ENCODE results near the gene URB1. TPM values are rescaled to one million over a fixed set of nuclear protein-coding genes. Genes with fewer than 3 reads are reported as not detected.

URB1 gene
- total RNA-seq, 2 experiments from 2014 or later: 19.4 to 25.4 TPM

DNA sequence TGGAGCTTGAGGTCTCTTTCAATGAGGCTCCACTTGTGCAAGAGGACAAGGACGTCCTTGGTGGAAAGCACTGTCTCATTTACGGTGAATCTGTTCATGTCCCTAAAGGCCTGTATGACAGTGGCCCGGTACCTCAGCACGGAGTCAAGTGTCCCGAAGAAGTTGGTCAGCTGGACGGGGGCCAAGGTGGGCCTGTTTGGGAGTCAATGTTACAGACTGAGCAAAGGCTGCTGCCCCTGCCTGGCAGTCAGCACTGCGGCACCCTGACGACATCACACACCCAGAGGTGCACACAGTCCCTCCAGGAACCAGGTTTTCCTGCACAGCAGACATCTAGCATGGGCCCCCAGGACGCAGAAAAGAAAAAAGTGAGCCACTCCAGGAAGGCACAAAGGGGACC, 75.1 kb downstream of the URB1 start:
- H4K20me1 ChIP-seq (ENCODE audit: insufficient read depth, low read length): no peaks in the 10 kb centered on the region
- no peak overlapping the region for H3K4me2 ChIP-seq (ENCODE audit: low read length)
- H3K9me3 ChIP-seq (ENCODE audit: low read length): no peaks in the 10 kb centered on the region
- no peaks in the 10 kb centered on the region for H3K9me2 ChIP-seq (ENCODE audit: insufficient read depth, low read length)
- ChIA-PET CTCF (ENCODE audit: unreplicated experiment) (no interaction called here), POLR2A (interaction anchor here (1.0 kb wide), 1 partner anchor 13 kb away, joined by 8 read pairs; no protein-coding TSS in a partner anchor)
- DNase-seq (ENCODE audit: low spot score): no peak
- no peak overlapping the region for H2AFZ ChIP-seq (ENCODE audit: low read length)
- no peak for TF ChIP-seq EZH2phosphoT487 (IDR thresholded peaks at IDR 0.05; ENCODE audit: borderline replicate concordance, low read depth, low read length)
- TF ChIP-seq, protein P1, sequence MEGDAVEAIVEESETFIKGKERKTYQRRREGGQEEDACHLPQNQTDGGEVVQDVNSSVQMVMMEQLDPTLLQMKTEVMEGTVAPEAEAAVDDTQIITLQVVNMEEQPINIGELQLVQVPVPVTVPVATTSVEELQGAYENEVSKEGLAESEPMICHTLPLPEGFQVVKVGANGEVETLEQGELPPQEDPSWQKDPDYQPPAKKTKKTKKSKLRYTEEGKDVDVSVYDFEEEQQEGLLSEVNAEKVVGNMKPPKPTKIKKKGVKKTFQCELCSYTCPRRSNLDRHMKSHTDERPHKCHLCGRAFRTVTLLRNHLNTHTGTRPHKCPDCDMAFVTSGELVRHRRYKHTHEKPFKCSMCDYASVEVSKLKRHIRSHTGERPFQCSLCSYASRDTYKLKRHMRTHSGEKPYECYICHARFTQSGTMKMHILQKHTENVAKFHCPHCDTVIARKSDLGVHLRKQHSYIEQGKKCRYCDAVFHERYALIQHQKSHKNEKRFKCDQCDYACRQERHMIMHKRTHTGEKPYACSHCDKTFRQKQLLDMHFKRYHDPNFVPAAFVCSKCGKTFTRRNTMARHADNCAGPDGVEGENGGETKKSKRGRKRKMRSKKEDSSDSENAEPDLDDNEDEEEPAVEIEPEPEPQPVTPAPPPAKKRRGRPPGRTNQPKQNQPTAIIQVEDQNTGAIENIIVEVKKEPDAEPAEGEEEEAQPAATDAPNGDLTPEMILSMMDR (conservative IDR thresholded peaks at IDR 0.05; ENCODE audit: low read length): no peak
- no peaks in the 10 kb centered on the region for H3K4me1 ChIP-seq (ENCODE audit: insufficient read depth, low read length, poor library complexity, severe bottlenecking)
- no peak overlapping the region for H3K27ac ChIP-seq (ENCODE audit: low read depth, low read length, poor library complexity, severe bottlenecking)
- no peaks in the 10 kb centered on the region for H3K79me2 ChIP-seq (ENCODE audit: insufficient read depth, low read depth, low read length)
- H3K36me3 ChIP-seq (ENCODE audit: insufficient read depth, low read length): peaks cover 96% of the 10 kb centered on the region
- BruUV-seq (replicated peaks): no TSS peak
- H3K4me3 ChIP-seq (ENCODE audit: low read depth, low read length, poor library complexity, severe bottlenecking): no peak overlapping the region
- intact Hi-C loops (cut with micrococcal nuclease; ENCODE audit: unreplicated experiment): no loop called here

DNA sequence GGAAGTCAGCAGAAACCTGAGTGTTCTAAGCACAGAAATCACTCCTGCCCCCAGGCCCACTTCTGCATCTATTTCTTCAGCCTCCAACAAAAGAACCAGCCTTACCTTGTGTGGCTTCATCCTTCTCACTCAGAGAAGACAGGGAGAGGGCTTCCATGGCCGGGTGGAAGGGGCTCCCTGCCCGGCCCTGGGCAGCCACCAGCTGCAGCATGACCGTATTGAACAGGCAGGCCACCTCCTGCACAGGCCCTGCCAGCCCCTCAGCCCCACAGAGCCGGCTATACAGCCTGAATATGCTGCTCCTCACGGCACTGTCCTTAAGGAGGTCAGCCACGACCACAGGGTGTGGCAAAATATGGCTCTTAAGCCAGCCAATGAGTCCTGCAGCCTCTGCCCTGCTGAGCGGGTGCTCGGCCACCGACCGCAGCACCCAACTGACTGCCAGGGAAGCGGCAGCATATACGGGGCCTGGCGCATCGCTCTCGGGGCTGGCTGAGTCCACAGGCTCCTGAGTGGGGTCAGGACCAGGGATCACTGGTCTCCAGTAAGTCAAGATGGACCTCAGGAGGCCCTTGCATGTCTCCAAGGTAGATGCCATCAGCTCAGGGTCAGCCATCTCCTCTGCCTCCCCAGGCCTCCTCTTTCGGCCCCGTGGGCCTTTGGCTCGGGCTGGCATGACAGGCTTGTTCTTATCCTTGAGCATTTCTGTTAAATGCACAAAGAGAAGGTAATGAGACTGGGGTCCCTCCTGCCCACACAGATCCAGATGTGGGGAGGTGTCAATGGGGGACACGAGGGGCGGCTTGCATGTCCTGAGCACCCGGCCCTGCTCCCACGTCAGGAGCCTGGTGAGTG, 76.2 kb downstream of the URB1 start:
- peaks cover 97% of the 10 kb centered on the region for H3K36me3 ChIP-seq (ENCODE audit: insufficient read depth, low read length)
- no peak overlapping the region for H2AFZ ChIP-seq (ENCODE audit: low read length)
- ChIA-PET POLR2A (interaction anchor here (1.0 kb wide), 1 partner anchor 14 kb away, joined by 8 read pairs; no protein-coding TSS in a partner anchor), CTCF (ENCODE audit: unreplicated experiment) (no interaction called here)
- no TSS peak for BruUV-seq (replicated peaks)
- H3K27ac ChIP-seq (ENCODE audit: low read depth, low read length, poor library complexity, severe bottlenecking): no peak overlapping the region
- H3K4me2 ChIP-seq (ENCODE audit: low read length): no peak overlapping the region
- H3K79me2 ChIP-seq (ENCODE audit: insufficient read depth, low read depth, low read length): no peaks in the 10 kb centered on the region
- H4K20me1 ChIP-seq (ENCODE audit: insufficient read depth, low read length): no peaks in the 10 kb centered on the region
- DNase-seq (ENCODE audit: low spot score): no peak
- TF ChIP-seq, protein P1 (conservative IDR thresholded peaks at IDR 0.05; ENCODE audit: low read length): no peak
- no peak for TF ChIP-seq EZH2phosphoT487 (IDR thresholded peaks at IDR 0.05; ENCODE audit: borderline replicate concordance, low read depth, low read length)
- no peak overlapping the region for H3K4me3 ChIP-seq (ENCODE audit: low read depth, low read length, poor library complexity, severe bottlenecking)
- H3K4me1 ChIP-seq (ENCODE audit: insufficient read depth, low read length, poor library complexity, severe bottlenecking): no peaks in the 10 kb centered on the region
- H3K9me3 ChIP-seq (ENCODE audit: low read length): no peaks in the 10 kb centered on the region
- intact Hi-C loops (cut with micrococcal nuclease; ENCODE audit: unreplicated experiment): no loop called here
- H3K9me2 ChIP-seq (ENCODE audit: insufficient read depth, low read length): no peaks in the 10 kb centered on the region
